Body of pancreas (tissue), 4 donors: ENCODE results near the gene TAF1A. TPM values are rescaled to one million over a fixed set of nuclear protein-coding genes. Genes with fewer than 3 reads are reported as not detected.

ENCODE experiments used
- ATAC-seq: fragments of 150-250 bp; one replicate; pipeline ENCODE4 v1.9.1; 2016
- DNase-seq, 4 donors: peaks; one replicate each; pipeline ENCODE4 v3.0.0-alpha.2; 2019
- H3K27ac ChIP-seq, 4 donors: fragments of 200-600 bp; sonication (generic); 1 replicate in 3 of 4; 2 replicates in 1 of 4; pipeline versions ENCODE4 v1.5.1 to v1.6.1; 2016 to 2019; ENCODE audit warnings: mild to moderate bottlenecking in 1 of 4, mixed read lengths in 1 of 4, moderate library complexity in 1 of 4
- H3K27me3 ChIP-seq, 2 donors: fragments of 200-600 bp; sonication (generic); one replicate each; pipeline ENCODE4 v1.6.0; 2016; ENCODE audit warnings: mild to moderate bottlenecking in 1 of 2
- H3K36me3 ChIP-seq, 2 donors: fragments of 200-600 bp; sonication (generic); replicated peaks in 1 of 2; 2 replicates each; pipeline ENCODE4 v1.5.1; 2016; ENCODE audit warnings: low read depth in 2 of 2; ENCODE audit not compliant: insufficient read depth in 1 of 2
- H3K4me1 ChIP-seq: fragments of 200-600 bp; sonication (generic); one replicate; pipeline ENCODE4 v1.6.0; 2016
- H3K4me3 ChIP-seq, 2 donors: fragments of 200-600 bp; sonication (generic); 1 replicate in 1 of 2; 2 replicates in 1 of 2; pipeline ENCODE4 v1.5.1; 2016 to 2019
- H3K9me3 ChIP-seq, 3 donors: fragments of 200-600 bp; sonication (generic); 1 replicate in 2 of 3; 2 replicates in 1 of 3; pipeline ENCODE4 v1.5.1; 2016
- POLR2A ChIP-seq, 3 donors: fragments of 450-650 bp; IDR thresholded peaks; one replicate each; pipeline ENCODE4 v1.6.1; 2016; ENCODE audit warnings: antibody characterized with exemption in 3 of 3, mild to moderate bottlenecking in 2 of 3
- WGBS, 2 donors: methylation state at CpG; one replicate each; pipeline ENCODE4 v1.1.5; 2017; 5-methylcytosine and 5-hydroxymethylcytosine counted together
- intact Hi-C: fragments of 100-400 bp; cut with DNase I; formaldehyde crosslinking; loops from one replicate; pipeline ENCODE4 v1.15.1; 2023
- total RNA-seq, 2 donors: library from RNA; depleted of rRNA; stranded (reverse); fragments of >200 nt; gene quantifications; one replicate each; pipeline ENCODE4 v1.1.0, GENCODE V29; 2016
- TF ChIP-seq, protein P1 (sequence below), 7 experiments: fragments of 450-650 bp in 4 of 7; fragments of 200-600 bp in 3 of 7; sonication (generic) in 3 of 7; IDR thresholded peaks; one replicate each; pipeline ENCODE4 v1.5.1; 2016 to 2019; ENCODE audit warnings: antibody characterized with exemption in 7 of 7

TAF1A gene
- total RNA-seq, 2 donors from 2014 or later: 0.99 to 15.8 TPM

DNA sequence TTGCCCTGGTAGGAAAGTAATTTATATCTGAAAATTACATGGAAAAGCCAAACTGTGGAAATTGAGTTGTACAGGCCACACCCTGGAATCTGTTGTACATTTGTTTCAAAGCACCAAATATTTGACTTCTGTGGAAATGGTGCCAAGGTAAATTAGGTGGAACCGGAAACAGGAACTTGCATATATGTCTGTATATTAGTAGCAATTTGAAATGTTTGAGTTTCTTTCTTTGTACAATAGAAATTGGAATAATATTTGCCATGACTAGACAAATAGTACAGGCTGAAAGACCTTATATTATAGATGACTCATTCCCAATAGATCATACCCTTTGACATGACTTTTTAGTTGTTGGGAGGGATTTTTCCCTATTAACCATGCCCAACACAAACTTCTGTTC lies 10.5 kb upstream of the TAF1A start:
- no peaks in the 10 kb centered on the region for H3K27me3 ChIP-seq
- ATAC-seq (no peak), DNase-seq (no peak)
- no peak overlapping the region for H3K27ac ChIP-seq
- no peak overlapping the region for H3K4me3 ChIP-seq
- intact Hi-C loops: no loop called here
- WGBS, 2 donors: 27 to 28% methylated on average over 1 of the region's 1 CpG
- H3K9me3 ChIP-seq: no peaks in the 10 kb centered on the region
- no peaks in the 10 kb centered on the region for H3K36me3 ChIP-seq
- TF ChIP-seq POLR2A (IDR thresholded peaks at IDR 0.05): no peak
- TF ChIP-seq, protein P1, sequence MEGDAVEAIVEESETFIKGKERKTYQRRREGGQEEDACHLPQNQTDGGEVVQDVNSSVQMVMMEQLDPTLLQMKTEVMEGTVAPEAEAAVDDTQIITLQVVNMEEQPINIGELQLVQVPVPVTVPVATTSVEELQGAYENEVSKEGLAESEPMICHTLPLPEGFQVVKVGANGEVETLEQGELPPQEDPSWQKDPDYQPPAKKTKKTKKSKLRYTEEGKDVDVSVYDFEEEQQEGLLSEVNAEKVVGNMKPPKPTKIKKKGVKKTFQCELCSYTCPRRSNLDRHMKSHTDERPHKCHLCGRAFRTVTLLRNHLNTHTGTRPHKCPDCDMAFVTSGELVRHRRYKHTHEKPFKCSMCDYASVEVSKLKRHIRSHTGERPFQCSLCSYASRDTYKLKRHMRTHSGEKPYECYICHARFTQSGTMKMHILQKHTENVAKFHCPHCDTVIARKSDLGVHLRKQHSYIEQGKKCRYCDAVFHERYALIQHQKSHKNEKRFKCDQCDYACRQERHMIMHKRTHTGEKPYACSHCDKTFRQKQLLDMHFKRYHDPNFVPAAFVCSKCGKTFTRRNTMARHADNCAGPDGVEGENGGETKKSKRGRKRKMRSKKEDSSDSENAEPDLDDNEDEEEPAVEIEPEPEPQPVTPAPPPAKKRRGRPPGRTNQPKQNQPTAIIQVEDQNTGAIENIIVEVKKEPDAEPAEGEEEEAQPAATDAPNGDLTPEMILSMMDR (IDR thresholded peaks at IDR 0.05): no peak
- no peaks in the 10 kb centered on the region for H3K4me1 ChIP-seq

DNA sequence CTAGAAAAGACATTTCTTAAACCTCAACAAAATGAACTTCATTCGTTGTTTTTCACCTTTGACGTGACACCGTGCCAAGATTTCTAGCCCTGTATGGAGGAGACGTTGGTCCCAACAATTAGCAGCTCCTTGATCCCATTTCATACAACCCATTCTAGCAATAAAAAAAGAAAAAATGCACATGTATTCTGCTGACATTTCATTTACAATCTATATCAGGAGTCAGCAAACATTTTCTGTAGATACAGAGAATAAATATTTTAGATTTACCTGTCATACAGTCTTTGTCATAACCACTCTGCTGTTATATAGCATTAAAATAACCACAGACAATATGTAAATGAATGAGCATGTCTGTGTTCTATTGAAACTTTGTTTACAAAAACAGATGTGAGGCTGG lies 7.0 kb upstream of the TAF1A start:
- Histone ChIP-seq H3K27ac (no peak overlapping the region), H3K4me1 (no peaks in the 10 kb centered on the region), H3K36me3 (no peaks in the 10 kb centered on the region), H3K9me3 (no peaks in the 10 kb centered on the region), H3K27me3 (no peaks in the 10 kb centered on the region), H3K4me3 (no peak overlapping the region)
- TF ChIP-seq, protein P1 (IDR thresholded peaks at IDR 0.05): no peak
- no peak for TF ChIP-seq POLR2A (IDR thresholded peaks at IDR 0.05)
- WGBS, 2 donors: 80 to 86% methylated on average over 4 of the region's 4 CpGs
- DNase-seq: no peak
- ATAC-seq: no peak
- intact Hi-C loops: no loop called here

DNA sequence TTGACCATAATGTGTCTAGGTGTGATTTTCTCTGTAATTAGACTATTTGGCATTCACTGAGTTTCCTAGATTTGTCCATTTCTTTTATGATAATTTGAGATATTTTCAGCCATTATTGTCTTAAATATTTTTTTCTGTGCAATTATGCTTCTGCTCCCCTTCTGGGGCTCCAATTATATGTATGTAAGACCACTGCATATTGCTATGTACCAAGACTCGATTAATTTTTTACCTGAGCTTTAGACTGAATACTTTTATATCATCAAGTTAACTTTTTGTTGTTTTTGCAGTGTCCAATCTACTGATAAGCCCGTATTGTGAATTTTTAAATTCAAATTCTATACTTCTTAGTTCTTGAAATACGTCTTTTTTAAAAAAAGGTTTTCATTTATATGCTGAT lies 5.1 kb upstream of the TAF1A start:
- no peaks in the 10 kb centered on the region for H3K9me3 ChIP-seq
- no peaks in the 10 kb centered on the region for H3K27me3 ChIP-seq
- intact Hi-C loops: no loop called here
- 89 to 94% methylated on average over 3 of the region's 3 CpGs for WGBS, 2 donors
- TF ChIP-seq, protein P1 (IDR thresholded peaks at IDR 0.05): no peak
- TF ChIP-seq POLR2A (IDR thresholded peaks at IDR 0.05): no peak
- no peak for DNase-seq
- no peak overlapping the region for H3K4me3 ChIP-seq
- no peaks in the 10 kb centered on the region for H3K36me3 ChIP-seq
- H3K4me1 ChIP-seq: peaks cover 6% of the 10 kb centered on the region
- no peak for ATAC-seq
- no peak overlapping the region for H3K27ac ChIP-seq

DNA sequence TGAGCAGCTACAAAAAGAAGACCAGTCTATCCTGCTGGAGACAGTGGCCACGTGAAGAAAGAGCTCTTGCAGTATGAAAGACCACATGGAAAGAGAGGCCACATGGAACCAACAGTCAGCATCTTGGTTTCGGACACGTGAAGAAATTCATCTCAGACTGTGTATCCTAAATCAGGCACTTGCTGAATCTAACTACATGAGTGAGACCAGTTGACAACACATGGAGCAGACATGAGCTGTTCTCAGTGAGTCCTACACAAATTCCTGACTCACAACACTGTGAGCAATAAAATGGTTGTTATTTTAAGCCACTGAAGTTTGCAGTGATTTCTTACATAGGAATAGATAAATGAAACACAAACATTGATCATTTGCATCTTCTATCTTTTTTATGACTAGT lies 2.4 kb upstream of the TAF1A start:
- intact Hi-C loops: no loop called here
- Histone ChIP-seq H3K4me3 (no peak overlapping the region), H3K9me3 (no peaks in the 10 kb centered on the region), H3K27me3 (no peaks in the 10 kb centered on the region), H3K27ac (no peak overlapping the region), H3K36me3 (no peaks in the 10 kb centered on the region), H3K4me1 (peaks cover 19% of the 10 kb centered on the region)
- WGBS, 2 donors: 67 to 85% methylated on average over 3 of the region's 3 CpGs
- ATAC-seq (no peak), DNase-seq (no peak)
- TF ChIP-seq POLR2A (IDR thresholded peaks at IDR 0.05): no peak
- TF ChIP-seq, protein P1 (IDR thresholded peaks at IDR 0.05): no peak

DNA sequence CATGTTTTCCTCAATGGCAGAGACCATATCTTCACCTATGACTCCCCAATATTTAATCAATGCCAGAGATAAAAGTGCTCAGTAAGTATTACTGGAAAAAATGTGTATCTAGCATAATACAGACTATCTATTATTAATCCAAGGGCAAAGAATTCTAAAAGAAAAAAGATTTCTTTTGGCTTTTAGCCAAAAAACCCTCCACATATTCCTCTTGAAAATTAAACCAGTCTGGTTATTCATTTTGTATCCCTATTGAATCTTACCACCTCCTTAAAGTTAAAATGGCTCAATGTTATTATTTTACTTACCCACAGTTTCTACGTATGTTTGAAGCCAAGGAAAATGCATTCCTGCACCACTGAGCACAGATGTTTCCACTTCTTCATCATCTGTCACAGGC lies 1.6 kb downstream of the TAF1A start:
- TF ChIP-seq, protein P1 (IDR thresholded peaks at IDR 0.05): no peak
- TF ChIP-seq POLR2A (IDR thresholded peaks at IDR 0.05): no peak
- no peaks in the 10 kb centered on the region for H3K36me3 ChIP-seq
- intact Hi-C loops: no loop called here
- ATAC-seq: no peak
- DNase-seq: no peak
- H3K27ac ChIP-seq: no peak overlapping the region
- H3K4me1 ChIP-seq: peaks cover 43% of the 10 kb centered on the region
- no peaks in the 10 kb centered on the region for H3K9me3 ChIP-seq
- H3K4me3 ChIP-seq: no peak overlapping the region
- H3K27me3 ChIP-seq: no peaks in the 10 kb centered on the region
- WGBS, 2 donors: 67 to 75% methylated on average over 1 of the region's 1 CpG
